Measurements from ENCODE around the gene ZKSCAN4.

The ZKSCAN4 gene

DNA sequence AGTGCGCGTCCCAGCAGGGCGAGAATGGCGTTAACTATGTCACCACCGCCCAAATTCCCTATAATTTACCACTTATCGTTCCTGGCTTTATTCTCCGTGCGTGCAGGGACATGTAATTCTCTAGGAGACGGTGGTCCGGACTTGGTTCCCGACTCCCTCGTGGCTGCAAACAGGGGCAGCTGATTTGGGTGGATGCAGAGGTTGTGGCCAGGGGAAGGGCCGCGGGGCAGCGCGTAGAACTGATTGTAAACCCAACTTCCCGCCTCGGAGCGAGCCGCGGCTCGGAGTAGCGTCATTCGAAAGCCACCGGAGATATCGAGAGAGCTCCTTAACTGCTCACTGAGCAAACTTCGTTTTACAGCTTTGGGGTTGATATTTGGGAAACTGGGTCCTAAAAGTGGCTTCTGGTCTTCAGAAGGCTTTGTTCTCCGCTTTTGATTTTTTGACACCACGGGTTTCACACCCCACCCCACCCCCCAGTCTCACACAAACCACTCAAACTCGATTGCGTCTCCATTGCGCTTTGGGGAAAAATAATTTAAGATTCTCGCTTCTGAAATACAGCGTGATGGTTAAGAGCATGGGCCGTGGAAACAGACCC lies 44.5 kb downstream of the ZKSCAN4 start:
- no peak for DNase-seq

DNA sequence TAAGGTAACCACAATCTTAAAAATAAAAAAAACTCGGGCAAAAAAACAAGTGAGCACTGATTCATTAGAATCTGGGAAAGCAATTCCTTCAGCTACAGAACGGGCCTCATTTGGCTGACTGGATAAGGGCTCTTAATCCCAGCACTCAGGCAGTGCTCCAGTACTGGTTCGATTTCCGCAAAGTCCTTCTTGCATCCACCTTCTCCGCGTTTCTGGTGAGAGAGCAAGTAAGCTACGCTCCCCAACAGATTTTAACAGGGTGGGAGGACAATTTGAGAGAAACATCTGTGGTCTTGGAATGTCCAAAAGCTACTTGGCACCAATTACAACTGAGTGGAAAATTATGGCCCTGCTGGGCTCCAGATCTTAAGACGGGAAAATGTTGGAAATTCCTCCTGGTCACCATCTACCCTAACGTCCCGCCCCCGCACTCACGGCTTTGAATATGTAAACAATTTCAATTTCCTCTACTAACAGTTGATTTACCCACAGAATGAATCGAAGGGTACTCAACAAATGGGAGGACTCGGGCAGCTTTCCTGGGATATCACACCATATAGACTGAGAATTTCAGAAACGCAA lies 45.0 kb downstream of the ZKSCAN4 start:
- no peak for DNase-seq

DNA sequence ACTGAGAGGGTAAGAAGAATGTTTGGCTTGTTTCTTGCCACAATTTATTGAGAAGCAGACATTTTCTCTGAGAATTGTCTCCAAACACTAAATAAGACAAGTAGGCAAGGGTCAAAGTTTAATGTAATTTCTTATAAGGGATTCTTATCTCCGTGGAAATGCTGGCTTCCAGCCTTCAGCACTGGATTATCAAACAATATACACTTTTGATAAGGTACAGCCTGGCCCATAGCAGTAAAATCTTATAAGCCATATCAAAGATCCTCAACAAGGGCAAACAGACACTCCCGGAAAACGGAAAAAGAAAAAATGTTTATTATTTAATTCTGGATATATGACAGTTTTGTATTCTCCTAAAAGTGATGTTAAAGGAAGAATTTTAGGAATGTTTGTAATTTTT lies 45.5 kb downstream of the ZKSCAN4 start:
- DNase-seq, result no peak

DNA sequence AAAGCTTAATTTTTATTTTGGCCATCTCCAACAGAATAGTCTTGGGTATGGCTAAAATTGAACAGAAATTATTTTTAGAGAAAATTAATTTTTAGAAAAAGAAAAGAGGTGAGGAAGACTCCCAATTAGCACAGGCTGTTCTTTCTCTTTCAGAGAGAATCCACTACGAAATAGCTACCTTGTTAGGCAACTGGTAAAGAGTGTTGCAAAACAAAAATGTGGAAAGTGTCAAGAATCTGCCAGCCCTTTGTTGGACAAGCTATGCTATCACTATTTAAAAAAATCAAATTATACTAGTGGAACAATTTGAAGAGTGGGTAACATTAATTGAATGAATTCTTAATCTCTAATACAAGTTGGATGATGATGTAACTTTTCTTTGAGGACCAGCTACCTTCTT lies 46.2 kb downstream of the ZKSCAN4 start:
- DNase-seq, result no peak

DNA sequence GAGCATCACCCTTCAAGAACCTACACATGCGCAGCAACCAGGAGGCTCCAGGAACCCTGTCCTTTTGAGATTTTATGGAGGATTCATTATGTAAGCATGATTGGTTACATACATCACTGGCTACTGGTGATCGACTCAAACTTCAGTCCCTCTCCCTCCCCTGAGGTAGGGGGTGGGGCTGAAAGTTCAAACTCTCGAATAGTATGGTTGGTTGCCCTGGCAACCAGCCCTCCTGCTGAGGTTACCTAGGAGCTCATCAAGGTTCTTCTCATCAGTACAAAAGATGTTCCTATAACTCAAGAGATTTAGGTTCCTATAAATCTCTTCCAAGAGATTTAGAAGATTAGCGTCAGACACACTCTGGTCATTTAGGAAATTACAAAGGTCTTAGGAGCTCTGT lies 48.9 kb downstream of the ZKSCAN4 start:
- no peak for DNase-seq

DNA sequence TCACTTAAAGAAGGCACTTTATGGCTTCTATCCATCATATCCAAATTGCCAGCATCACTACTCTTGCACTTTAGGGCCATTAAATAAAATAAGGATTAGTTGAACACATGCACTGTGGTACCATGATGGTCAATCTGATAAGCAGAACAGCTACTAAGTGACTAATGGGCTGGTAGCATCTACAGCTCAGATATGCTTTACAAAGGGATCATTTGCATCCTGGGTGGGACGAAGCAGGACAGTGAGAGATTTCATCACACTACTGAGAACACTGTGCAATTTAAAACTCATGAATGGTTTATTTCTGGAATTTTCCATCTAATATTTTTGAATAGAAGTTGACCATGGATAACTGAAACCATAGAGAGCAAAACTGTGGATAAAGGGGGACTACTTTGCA lies 52.0 kb downstream of the ZKSCAN4 start:
- no peak for DNase-seq
